ENCODE data around the gene MMAB.

Gene MMAB

DNA sequence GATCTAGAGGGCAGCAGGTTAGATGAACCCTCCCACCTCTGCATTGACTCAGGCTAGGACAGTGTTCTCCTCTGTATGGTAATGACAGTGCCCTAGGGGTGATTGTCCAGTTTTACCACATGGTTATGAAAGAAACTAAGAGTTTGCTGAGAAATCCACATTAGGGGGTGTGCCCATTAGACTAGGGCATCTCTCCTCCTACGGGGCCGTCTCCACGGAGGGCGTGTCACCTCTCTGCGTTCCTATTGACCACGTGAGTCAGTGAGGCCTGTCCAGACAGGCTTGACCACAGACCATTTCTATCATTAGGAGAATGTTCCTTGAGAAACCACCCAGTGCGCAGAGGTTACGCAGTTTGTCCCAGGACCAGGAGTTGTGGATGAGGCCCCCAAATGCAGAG lies 8.6 kb upstream of the MMAB start:
- DNase-seq: no peak

DNA sequence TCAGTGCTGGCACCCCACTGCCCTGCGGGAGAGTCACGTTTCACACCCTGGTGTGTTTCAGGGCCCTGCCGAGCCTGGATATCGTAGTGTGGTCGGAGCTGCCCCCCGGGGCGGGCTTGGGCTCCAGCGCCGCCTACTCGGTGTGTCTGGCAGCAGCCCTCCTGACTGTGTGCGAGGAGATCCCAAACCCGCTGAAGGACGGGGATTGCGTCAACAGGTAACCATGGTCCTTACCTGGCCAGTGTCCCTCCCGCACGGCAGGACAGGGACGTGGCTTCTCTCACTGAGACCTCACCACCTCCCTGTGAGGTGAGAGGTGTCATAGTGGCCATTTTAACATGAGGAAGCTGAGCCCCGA lies 8.0 kb upstream of the MMAB start:
- no peak for DNase-seq

DNA sequence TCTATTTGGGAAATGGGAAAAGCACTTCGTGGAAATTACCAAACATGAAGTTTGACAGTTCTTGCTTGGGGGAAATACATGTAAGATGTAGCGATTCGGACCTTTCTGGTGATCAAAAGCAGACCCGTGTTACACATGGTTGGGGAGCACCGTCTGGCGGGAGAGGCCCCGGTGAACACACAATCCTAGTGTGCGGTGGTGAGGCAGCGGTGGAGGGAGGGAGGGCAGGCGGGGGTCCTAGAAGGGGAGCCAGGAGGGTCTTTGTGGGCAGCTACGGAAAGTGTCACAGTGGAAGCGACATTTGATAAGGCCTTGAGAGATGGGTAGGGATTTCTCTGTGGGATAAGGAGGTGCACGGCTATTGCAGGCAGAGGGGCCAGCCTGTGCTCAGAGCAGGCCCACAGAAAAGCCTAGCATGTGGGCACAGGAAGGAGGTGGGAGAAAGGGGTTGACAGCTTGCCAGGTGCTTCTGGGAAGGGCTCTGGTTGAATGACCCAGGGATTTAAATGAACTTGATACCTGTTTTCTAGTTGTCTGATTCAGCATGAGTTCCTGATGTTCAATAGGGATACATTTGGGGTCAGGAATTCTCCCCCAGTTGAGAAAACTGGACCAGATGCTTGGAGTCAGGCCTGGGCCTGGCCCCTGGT lies 7.5 kb upstream of the MMAB start:
- no peak for DNase-seq

DNA sequence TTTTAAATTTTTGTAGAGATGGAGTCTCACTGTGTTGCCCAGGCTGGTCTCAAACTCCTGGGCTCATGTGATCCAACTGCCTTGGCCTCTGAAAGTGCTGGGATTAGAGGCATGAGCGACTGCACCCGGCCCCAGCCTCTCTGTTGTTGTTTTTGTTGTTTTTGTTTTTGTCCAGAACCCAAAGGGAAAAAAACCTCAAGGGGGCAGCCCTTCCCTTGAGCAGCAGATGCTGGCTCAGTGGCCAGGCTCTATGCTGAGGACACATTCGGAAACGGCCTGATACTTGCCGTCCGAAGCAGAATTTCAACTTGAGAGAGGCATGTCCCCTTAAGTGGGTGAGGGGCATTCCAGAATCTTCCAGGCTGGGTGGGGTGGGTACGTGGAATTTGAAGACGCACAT lies 7.0 kb upstream of the MMAB start:
- no peak for DNase-seq

DNA sequence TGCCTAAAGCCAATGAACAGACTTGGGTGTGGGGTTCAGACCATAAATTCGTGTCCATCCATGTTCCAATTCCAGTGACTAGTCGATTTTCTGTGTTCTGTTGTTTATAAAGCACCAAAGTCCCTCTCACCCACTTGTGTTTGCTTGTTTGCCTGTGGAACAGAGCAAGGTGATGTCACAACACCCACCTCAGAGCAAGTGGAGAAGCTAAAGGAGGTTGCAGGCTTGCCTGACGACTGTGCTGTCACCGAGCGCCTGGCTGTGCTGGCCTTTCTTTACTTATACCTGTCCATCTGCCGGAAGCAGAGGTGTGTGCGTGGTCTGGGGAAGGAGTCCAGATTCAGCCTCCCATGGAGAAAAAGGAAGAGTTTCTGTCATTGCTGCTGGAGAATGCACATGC lies 6.3 kb upstream of the MMAB start:
- DNase-seq: no peak

DNA sequence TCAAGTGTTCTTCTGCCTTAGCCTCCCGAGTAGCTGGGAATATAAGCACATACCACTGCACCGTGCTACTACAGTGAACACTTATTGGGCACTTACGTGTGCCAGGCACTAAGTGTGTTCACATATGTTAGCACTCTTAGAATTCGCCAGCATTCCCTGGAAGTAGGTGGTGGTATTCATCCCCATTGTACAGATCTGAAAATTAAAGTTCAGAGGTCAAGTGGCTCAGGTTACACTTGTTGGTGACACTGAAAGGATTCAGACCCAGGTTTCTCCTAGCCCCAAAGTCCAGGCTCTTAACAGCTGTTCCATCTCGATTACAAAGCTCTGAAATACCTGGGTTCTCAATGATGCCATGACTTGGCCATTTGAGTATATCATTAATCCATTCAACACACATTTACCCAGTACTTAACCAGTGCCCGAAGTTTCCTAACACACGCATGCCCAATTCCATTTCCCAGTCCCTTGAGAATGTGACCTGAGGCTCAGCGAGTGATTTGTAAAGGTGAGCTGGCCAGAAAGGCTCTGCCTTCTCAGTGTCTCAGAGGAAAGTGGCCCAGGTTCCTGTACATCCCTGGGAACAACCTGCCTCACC lies 5.1 kb upstream of the MMAB start:
- no peak for DNase-seq

DNA sequence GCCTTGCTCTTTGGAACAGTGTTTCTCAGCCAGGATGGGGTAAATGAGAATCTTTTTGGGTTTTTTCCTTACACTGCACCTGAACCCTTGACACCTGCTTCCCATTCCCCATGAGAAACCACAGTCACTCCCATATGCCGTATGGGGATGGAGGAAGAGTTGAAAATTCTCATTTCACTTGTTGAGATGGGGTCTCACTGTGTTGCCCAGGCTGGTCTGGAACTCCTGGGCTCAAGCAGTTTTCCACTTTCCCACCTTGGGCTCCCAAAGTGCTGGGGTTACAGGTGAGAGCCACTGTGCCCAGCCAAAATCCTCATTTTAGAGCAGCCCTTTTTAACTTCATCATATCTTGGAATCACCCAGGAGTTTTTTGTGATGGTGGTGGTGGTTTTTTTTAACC lies 4.0 kb upstream of the MMAB start:
- no peak for DNase-seq

DNA sequence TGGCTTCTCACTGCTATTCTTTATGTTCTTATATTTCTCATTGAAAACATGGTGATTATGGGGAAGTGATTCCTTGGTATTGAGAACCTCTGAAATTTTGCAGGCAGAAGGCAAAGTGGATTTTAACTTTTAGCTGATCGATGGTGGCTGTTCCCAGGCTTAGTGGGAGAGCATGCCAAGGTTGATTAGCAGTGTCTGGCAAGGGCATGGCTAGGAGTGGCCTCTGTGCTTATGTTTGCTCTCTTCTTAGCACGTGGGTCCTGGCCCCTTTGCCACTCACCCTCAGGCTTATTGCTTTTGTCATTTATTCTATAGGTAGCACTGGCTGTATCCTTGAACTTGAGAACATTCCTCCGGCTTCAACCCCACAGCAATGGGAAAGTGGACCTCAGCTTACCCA lies 2.4 kb upstream of the MMAB start:
- no peak for DNase-seq

DNA sequence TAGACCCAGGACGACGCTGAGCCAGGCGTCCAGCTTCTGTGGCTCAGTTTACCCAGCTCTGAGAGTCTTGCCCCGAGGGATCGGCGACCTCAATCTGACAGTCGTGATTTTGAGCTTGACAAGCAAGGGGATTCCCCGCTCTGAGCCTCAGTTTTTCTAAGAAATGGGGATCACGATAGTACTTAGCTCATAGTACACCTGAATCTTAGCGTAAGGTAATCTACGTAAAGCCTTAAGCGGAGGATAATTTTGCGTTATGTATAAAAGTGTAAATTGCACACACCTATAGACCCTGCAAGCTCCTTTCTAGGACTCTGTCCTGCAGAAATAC lies 575 bp upstream of the MMAB start:
- DNase-seq: no peak

DNA sequence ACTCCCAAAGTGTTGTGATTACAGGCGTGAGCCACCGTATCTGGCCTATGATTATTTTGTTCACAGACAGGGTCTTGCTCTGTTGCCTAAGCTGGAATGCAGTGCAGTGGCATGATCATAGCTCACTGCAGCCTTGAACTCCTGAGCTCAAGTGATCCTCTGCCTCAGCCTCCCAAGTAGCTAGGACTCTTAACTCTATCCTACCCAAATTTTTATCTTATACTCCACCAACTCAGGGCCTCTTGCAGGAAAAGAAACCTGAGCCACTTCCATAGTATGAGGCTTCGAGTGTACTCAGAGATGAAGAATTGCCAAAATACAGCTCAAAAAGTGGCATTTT lies 828 bp downstream of the MMAB start:
- DNase-seq: no peak

DNA sequence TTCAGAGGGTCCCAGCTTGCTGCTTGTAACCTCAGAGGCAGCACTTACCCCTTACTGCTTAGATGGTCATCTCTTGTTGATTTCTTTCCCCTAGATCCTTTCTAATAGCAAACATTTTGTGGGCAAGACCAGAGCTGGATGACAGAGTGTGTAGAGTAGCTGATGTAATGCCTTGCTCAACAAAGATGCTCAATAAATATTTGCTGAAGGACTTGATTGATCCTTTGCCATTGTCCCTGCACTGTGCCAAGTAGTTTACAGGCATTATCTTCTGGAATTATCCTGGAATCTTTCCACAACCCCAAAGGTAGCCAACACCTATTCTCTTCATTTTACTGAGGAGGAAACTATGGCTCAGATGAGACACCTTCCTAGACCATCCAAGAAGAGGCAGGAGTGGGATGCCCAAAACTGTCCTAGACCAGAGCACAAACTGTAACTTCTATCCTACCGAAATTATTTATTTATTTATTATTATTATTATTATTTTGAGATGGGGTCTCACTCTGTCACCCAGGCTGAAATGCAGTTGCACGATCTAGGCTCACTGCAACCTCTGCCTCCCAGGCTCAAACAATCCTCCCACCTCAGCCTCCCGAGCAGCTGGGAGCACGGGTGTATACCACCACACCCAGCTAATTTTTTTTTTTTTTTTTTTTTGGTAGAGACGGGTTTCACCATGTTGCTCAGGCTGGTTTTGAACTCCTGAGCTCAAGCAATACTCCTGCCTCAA lies 1.4 kb downstream of the MMAB start:
- DNase-seq: no peak

DNA sequence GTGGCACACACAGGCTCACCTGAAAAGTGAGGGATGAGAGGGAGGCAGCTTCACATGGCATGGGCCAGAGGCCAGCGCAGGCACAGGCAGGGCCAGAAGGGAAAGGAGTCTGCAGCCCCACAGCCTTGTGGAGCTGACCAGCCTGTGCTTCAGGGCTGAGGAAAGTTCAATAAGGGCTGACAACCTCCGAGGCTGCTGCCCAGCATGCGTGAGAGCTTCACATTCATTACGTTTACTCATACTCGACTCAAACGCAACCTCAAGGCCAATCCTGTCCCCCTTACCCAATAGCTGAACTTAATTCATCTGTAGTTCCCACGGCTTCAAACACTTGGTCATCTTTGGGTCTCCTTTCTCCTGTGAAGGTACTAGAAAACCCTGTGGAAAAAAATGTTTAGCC lies 4.8 kb downstream of the MMAB start:
- no peak for DNase-seq

DNA sequence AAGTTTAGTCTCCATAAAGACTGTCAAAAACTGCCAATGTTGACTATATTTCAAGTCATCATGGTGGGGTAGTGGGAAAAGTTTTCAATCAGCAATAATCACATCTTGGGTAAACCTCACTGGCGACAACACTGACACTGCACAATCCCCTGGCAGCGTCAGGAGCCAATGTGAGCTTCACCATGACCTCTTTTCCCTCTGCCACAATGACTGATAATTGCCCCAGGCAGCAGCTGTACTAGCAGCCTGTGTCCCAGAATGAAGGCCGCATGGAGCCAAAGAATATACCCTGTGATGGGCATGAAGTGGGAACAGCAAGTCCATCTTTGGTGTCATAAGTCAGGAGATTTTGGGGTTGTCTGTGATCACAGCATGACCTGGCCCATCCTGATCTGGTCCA lies 5.3 kb downstream of the MMAB start:
- DNase-seq: no peak

DNA sequence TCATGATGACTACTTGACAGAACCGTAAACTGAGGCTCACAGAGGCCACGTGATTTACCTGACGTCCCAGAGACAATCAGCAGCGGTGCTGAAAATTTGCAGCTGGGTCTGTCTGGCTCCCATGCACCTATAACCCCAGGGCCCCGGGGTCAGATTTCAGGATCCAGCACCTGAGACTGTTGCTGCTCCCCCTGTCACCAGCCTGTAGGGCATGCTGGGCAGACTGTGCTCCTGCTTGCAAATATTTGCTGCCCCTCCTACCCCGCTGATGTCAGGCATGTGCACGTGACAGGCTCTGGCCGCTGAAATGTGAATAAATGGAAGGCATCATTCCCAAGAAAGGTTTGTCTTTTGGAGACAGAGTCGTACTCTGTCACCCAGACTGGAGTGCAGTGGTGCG lies 6.0 kb downstream of the MMAB start:
- no peak for DNase-seq

DNA sequence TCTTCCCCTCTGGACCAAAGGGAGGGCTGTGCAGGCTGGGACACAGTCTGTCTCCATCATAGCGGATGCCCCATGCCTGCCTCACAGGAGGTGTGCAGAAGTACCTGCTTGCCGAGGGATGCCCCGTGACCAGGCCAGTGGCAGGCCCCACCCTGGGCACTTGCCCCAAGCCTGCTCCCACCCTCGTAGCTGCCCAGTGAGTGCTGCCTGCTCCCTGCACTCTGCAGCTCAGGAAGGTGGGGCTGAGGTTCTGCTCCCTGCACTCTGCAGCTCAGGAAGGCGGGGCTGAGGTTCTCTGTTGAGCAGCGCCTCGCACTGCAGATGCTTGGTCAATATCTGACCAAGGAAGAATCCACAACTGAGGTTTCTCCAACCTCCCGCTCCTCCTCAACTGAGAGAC lies 6.9 kb downstream of the MMAB start:
- DNase-seq: no peak

DNA sequence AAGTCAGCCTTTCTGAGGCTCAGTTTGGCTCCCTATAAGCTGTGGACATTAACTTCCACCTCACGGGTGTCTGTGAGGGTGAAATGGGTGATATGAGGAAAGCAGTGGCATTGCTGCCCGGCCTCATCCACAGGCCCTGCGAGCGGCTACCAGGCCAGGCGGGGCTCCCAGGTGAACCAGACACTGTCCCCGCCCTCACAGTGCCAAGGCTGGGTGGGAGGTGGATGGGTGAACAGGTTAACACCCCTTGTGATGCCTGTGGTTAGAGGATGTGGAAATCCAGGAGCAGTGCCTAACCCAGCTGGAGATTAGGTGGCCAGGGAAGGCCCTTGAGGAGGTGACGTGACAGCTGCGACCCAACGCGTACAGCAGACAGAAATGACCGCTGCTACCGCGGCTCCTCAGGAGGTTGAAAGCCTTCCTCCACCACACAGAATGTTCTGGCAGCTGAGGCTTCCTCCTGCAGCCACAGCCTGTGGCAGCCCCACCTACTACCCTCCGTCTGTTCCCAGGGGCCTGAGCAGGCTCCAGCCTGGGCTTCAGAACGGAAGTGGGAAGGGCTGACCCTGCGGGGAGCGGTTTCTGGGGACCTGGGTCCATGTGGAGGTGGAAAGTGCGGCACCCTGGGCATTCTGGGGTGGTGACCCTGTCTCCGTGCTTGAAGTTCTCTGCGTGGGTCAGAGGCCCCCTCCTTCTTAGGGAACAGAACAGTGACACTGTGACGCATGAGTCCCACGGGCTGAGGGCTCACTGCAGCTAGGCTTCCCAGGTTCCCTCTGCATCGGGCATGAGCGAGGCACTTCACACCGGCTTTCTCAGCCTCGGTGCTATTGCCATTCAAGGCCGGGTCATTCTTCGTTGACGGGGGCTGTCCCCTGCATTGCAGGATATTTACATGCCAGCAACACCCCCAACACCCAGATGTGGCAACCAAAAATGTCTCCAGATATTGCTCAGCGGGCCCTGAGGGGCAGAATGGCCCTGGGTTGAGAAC lies 9.7 kb downstream of the MMAB start:
- DNase-seq: no peak

DNA sequence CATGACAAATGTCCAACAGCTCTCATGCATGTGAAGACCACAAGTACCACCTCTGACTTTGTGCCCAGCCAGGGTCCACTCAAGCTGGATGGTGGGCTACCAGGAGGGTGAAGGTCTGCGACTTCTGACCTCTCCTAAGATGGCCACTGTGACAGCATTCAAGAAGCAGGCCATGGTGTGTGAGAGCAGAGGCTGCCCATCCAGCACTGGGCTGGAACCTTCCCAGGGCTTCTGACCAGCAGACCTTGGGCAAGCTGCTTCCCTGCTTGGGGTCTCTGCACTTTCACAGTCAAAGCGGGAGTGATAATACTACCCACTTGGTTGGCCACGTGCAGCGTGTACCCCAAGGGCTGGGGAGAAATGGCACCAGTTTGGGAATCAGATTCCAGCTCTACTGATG lies 10.4 kb downstream of the MMAB start:
- no peak for DNase-seq

DNA sequence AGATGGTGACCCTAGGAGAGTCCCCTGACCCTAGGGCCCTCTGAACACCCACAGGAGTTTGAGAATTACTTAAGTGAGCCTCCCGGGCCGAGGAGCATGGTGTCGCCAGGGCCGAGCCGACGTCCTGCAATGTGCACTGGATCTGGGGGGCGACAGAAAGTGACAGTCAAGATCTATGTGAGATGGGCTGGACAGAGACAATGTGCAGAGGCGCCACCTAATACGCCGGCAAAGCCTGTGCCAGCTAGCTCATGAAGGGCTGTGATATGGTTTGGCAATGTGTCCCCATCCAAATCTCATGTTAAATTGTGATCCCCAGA lies 11.6 kb downstream of the MMAB start:
- no peak for DNase-seq

DNA sequence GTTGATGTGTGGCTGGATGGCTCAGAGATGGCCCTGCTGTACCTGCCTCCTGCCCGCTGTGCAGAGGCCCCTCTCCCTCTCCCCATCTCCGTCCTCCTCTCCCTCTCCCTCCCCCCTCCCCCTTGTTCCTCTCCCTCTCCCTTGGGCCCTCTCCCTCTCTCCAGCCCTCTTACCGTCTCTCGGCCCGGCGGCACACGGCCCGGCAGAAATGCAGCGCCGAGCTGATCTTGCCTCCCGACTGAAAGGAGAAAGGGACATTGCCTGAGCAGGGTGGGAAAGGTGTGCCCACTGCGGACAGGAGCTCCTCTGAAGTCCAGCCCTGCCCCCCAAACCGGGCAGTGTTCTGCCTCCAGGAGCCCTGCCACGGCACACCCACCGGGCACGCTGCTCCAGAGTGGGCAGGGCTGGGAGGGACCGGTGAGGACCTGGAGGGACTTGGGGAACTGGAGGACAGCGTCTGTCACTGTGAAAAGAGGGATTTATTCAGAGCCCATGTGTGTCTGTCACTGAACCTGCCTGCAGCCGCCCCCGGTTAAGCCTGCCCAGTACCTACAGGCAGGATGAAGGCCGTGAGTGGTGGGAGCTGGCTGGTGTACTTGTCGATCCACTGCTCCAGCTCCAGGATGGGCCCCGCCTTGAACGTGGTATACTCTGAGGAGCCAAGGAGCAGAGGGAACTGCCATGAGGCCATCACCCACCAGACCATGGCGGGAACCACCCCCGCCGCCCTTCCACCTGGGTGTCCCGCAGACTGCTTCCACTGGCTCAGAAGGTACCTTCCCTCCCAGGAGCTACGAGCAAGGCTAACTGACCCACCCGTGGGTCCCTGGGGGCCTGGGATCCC lies 12.2 kb downstream of the MMAB start:
- no peak for DNase-seq

DNA sequence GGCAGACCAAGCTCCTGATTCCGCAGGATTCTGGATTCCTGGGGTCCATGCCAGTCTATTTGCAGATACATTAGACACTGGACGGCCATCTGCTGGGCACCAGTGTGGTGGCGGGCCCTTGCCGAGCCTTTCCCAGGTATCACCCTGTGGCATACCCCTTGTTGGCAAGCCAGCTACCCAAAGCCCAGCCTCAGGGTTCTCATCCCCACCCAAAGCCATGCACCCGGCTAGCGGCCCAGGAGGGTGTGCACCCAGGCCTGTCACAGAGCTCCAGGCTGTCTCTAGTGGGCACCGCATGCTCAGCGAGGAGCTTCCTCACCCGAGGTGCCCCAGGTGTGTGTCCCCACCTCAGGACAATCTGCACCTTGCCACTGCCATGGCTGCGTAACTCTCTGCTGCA lies 13.7 kb downstream of the MMAB start:
- no peak for DNase-seq

DNA sequence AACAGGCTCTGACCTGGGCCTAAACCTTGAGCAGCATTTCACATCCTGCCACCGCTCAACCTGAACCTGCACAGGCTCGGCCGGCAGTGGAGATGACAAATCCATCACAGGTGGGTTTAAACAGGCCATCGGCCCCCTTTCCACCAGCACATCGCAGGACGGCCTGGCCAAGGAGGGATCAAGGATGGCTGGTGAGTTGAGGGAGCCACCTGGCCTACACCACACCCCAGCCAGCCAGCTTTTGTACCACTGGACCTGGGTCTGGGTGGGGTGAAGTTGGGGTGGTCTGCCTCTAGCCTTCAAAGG lies 14.2 kb downstream of the MMAB start:
- no peak for DNase-seq

DNA sequence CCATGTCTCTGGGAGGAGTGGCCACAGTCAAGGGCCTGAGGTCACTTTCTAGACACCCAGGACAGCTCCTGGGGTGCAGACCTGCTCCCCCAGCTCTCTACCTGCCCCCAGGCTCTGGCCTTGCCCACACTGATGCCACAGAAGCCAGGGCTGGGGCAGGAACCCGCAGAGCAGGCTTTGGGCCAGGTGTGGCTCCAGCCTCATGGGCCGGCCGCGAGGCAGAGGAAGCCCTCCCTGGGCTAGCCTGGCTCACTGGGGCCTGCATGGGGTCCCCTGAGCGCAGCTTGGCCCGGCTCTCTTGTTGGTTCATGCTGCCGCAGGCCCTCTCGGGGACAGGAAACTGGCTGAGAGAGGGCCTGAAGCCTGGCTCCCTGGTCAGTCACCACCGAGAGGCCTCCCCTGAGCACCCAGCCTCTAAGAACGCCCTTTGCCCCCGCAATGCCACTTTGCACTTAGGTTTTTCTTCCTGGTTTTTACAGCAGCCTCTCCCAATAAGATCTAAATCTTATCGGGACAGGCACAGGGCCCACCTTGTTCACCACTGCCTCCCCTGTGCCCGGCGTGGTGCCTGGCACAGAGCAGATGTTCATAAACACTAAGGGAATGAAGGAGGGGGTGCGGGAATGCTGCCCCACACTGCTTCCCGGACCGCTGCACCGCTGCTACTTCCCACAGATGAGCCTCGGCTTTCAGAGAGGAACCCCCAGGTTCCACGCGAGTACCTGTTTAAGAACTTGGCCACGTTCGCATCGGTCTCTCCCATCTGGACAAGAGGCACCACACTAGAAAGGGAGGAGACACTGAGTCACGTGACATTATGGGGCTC lies 14.7 kb downstream of the MMAB start:
- DNase-seq: no peak

Data from eye (tissue), 1 donor.